GM12864 (cell line): ENCODE results near the gene PRDM2.
"Not testable (repeated sequence)": the region's sequence is repeated elsewhere in the genome, so short reads cannot be mapped to it uniquely, and the experiment has no call there.

ENCODE experiments used
- DNase-seq: peaks from one replicate; pipeline ENCODE4 v3.0.0-alpha.2; 2011; ENCODE audit warnings: low read depth
- H3K4me3 ChIP-seq: 2 replicates; pipeline ENCODE4 v1.5.1; 2011; ENCODE audit warnings: mild to moderate bottlenecking, low read depth, low read length, control low read depth
- CTCF ChIP-seq: IDR thresholded peaks from 2 replicates; pipeline ENCODE4 v1.5.1; 2011; ENCODE audit warnings: low read depth, mild to moderate bottlenecking, moderate library complexity, low read length, control low read depth, inconsistent platforms; ENCODE audit errors: missing control alignments

Gene PRDM2

DNA sequence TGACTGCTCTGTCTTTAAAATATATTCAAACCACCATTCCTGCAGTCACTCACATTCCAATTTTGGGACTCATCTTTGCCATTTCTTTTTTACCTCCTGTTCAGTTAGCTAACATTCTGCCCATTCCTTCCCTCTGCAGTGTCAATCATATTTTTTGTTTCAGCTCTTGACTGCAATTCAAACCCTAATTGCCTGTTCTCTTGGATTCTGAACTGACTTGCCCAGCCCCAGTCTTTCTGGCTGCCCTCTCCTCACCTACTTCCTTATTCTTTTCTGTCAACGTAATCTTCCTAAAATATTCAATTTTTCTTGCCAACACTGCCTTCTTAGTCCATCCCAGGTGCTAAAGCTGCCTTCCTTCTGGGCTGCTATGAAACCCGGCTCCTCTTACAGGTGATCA, 6.1 kb downstream of the PRDM2 start:
- DNase-seq: no peak
- no peak for TF ChIP-seq CTCF
- no peak overlapping the region for H3K4me3 ChIP-seq

- DNase-seq: no peak
- no peak for TF ChIP-seq CTCF
- no peak overlapping the region for H3K4me3 ChIP-seq
Observed at GRCh38 chr1:13707164-13707563, 7.2 kb downstream of the PRDM2 start.

DNA sequence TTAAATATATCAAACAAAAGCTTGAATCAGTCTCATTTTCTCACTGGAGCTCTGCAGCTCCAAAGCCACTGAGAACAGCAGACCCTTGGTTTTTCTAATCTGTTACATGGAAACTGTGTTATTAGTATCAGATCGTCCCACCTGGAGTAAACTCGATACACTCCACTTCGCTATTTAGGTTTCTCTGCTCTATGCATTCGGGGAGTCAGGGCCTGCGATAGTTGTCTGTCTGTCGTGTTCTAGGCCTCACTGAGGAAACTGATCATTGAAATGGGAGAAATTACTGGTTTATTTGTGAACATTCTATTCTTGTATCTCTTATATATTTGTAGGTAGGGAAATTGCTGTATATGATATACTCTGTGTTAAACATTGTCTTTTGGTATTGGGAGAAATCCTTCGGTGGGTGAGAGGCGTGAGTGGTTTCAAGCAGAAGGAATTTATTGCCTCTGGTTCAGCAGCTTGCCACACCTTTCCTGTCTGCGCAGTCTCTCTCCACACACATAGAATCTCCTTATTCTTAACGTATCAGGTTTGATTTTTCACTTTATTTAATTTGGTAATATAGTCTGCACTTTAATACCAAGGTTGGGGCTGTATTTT, 8.5 kb downstream of the PRDM2 start:
- H3K4me3 ChIP-seq: no peak overlapping the region
- TF ChIP-seq CTCF: no peak
- DNase-seq: no peak

DNA sequence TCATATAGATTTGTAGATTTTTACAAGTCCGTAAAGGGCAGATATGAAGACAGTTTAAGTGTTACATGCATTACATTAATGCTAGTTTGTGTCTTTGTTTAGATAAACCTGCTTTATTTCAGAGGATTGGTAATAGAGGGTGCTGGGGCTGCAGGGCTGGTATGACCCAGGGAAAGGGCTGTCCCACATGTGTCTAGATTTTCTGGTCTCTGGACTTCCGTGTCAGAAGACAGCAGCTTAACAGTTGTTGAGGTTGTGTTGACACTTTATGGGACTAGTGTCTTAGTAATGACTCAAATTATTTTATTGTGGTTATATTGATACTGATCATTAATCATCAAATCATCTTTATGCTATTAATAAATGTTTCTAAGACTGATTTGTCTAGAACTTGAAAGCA, 10.1 kb downstream of the PRDM2 start:
- no peak overlapping the region for H3K4me3 ChIP-seq

GRCh38 chr1:13714851-13715250, 14.9 kb downstream of the PRDM2 start:
- no peak overlapping the region for H3K4me3 ChIP-seq
- DNase-seq: no peak
- TF ChIP-seq CTCF: peak; percentile 8

More for the DNA sequence above, 10.1 kb downstream of the PRDM2 start:
- no peak for DNase-seq
- TF ChIP-seq CTCF: no peak

DNA sequence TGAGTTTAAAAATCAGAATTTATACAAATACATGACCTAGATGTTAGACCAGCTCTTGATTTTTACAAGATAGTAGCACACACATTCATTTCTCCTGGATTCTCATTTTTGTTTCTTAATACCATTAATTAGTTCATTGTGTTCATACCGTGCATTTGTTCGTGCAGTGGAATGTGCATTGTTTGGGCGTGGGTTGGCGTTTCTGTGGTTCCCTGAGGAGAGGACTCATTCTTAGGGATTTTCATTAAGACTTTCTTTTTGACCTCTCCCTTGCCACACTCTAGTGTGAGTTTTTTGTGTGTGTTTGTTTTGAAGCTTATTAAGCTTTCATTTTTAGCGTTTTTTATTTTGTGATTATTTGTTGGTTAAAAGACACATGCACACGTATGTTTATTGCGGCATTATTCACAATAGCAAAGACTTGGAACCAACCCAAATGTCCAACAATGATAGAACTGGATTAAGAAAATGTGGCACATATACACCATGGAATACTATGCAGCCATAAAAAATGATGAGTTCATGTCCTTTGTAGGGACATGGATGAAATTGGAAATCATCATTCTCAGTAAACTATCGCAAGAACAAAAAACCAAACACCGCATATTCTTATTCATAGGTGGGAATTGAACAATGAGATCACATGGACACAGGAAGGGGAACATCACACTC, 15.8 kb downstream of the PRDM2 start:
- not testable (repeated sequence) for DNase-seq, H3K4me3 ChIP-seq

DNA sequence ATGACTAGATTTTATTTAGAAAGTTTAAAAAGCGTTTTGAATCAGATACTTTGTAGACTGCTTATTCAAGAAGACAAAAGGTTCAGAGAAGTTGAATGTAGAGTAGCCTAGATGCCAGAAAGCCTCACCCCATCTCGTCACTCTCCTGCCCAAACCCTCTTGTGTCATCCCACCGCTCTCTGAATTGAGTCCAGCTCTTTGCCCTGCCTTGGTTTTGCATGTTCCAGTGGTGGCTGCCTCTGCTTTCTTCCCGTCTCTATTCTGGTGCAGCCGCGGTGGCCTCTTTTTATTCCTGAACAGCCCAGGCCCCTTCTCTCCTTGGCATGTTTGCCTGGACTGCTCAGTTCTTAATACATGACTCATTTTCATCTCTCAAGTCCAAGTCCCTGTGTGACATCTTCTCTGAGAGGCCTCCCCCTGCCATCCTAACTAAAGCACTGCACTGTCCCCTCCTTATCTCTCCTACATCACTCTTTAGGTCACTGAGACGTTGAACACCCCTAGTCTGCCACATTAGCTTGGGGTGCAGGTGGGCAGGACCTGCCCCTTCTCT, 22.9 kb downstream of the PRDM2 start:
- no peak for TF ChIP-seq CTCF
- H3K4me3 ChIP-seq: no peak overlapping the region
- DNase-seq: no peak
